Measurements from ENCODE around the gene FAM216B. TPM values are rescaled to one million over a fixed set of nuclear protein-coding genes. Genes with fewer than 3 reads are reported as not detected.
"Not testable (repeated sequence)": the region's sequence is repeated elsewhere in the genome, so short reads cannot be mapped to it uniquely, and the experiment has no call there.

Gene FAM216B
- polyA plus RNA-seq, 5 donors, result 2.4 to 17.6 (median 11.4) TPM

DNA sequence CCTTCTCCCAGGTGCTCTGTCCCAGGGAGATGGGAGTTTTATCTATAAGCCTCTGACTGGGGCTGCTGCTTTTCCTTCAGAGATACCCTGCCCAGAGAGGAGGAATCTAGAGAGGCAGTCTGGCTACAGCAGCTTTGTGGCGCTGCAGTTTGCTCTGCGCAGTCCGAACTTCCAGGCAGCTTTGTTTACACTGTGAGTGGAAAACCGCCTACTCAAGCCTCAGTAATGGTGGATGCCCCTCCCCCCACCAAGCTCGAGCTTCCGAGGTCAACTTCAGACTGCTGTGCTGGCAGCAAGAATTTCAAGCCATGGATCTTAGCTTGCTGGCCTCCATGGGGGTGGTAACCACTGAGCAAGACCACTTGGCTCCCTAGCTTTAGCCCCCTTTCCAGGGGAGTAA is 4.8 kb upstream of the FAM216B start:
- not testable (repeated sequence) for DNase-seq

DNA sequence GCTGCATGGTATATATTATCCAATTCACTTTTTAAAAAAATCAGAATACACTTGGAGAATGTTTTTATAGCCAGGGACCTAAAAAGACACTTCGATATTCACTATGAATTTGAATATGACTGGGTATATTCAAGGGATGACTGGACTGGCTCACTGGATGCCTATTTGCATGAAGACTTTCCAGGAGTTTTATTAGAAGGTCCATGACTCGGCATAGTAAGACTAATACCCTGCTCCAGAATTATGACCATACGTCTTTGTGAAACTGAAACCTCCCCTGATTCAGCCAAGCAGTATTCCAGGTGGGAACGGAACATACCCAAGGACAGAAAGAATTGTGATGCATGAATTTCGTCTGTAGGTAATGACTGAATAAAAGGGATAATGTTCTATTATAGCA is 3.9 kb upstream of the FAM216B start:
- DNase-seq, result no peak

GRCh38 chr13:42780044-42780443 is 1.3 kb upstream of the FAM216B start:
- DNase-seq, result no peak

- DNase-seq, result peak in 1 of 2 donors; percentile 15
These were observed 5.3 kb downstream of the FAM216B start for GRCh38 chr13:42786715-42787114.

GRCh38 chr13:42788601-42789000 is 7.2 kb downstream of the FAM216B start:
- no peak for DNase-seq

GRCh38 chr13:42792154-42792553 is 10.8 kb downstream of the FAM216B start:
- no peak for DNase-seq

DNA sequence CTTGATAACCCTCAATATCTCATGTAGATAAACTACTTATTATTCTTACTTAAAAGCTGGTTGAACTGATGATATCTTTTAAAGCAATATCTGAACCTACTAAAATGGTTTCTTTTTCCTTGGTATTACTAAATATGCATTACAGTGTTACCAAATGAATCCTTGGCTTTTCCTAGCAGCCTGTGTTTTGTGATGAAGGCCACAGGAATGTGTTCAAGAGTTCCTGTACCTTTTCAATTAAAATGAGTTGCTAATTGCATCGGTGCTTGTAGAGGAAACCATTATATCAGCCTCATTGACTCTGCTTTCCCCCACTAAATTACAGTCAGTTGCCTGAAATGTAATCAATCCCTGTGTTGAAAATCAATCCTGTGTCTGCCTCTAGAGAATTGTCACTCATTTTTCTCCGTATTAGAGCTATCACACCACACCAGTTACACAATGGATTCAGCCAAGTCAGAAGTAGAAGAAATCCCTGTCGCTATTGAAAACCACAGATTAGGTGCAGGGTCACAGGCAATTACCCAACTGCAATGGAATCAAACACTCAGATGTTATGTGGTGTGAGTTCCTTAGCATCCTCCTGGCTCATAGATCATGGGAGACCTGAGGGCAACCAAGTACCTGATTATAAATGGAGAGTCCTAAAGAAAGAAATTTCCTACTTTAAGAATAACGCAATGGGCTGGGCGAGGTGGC is 13.3 kb downstream of the FAM216B start:
- DNase-seq, result no peak

DNA sequence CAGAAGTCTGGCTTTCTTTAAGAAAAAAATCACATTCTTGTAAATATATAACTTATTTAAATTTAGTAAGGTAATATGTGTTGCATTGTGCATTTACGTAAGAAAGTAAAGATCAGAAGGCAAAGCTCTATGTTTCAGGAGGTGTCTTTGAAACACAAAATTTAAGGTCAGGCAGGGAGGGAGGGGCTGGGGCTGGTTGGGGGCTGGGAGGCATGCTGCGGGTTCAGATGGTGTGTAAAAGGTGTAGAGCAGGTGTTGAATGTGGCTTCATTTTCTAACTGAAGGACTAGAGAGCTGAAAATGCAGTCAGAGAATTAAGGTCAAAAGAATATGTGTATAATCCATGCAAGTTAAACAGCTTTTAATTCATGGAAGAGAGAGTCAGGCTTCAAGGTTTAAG is 14.3 kb downstream of the FAM216B start:
- DNase-seq, result no peak

DNA sequence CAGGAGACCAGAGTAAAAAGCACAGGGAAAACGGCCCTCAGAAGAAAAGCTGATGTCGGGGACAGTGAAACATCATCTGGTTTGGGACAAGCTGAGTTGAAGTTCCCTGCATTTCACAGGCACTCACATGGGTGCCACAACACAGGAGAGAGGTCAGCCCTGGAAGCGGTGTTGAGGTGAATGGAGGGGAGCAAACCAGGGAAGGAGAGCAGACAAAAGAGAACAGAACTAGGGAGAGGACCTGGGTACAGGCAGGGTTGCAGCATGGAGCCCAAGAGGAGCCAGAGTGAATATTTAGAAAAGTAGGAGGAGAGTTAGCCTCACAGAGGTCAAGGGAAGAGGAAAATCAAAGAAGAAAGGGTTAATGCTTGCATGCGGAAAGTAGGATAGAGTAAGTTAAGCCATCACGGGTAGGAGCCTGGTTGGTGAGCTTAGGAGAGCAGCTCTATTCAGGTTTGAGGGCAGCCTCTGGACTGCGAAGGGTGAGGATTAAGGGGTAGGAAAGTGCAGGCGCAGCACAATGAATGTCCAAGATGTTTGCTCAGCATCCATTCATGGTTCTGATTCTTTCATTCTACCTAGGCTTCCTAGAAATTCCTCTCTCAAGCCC is 15.5 kb downstream of the FAM216B start:
- no peak for DNase-seq

DNA sequence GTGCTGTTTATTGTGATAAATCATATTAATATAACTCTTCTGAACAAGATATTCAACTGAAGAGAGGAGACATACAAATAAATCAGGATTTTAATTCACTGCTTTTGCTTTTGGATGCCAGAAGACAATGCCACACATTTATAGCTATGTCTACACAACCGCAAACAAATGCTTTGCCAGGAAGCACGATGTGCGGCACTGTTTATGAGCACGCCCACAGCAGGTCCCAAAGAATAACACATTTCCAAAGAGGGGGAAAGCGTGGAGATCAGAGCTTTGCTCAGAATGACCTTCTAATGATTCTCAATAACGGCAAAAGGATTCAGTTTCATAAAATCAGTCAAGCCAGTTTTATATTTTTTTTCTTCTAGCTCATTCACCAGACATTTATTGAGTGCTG is 16.7 kb downstream of the FAM216B start:
- no peak for DNase-seq

GRCh38 chr13:42800109-42800643 is 18.8 kb downstream of the FAM216B start:
- no peak for DNase-seq

- no peak for DNase-seq
These were observed 22.3 kb downstream of the FAM216B start for GRCh38 chr13:42803563-42804204.

GRCh38 chr13:42804244-42804874 is 23.0 kb downstream of the FAM216B start:
- DNase-seq, result no peak

DNA sequence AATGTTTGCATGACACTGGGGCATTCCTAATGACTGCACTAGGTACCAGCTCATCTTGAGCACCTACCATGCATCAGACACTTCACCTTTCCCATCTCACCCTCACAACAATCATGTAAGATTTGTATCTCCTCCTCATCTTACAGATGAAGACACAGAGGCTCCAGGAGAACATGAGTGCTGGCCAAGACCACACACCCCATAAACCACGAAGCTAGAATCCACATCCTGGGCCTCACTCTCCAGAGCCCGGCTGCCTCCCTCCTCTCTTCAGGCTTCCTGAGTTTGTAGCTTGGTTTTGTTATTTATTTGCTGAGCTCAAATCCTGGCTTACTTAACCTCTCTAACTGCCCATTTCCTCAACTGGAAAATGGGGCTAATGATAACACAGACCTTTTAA is 25.9 kb downstream of the FAM216B start:
- no peak for DNase-seq

DNA sequence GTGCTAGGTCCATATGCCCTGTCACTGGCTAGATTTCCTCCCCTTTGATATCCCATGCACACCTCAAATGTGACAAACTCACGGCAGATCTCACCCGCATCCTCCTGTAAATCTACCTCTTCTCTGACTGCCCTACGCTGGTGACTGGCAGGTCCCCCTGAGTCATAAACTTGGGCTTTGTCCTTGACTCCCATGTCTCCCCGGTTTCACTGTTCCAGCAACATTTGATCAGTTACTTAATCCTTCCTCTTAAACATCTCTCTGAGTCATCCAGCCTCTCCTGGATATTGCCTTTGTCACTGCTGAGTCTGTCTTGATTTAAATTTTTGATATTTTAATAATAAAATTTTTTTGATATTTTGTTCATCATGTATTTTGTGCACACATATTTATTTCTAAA is 26.5 kb downstream of the FAM216B start:
- no peak for DNase-seq

- no peak for DNase-seq
These were observed 27.1 kb downstream of the FAM216B start for GRCh38 chr13:42808341-42808940.

DNA sequence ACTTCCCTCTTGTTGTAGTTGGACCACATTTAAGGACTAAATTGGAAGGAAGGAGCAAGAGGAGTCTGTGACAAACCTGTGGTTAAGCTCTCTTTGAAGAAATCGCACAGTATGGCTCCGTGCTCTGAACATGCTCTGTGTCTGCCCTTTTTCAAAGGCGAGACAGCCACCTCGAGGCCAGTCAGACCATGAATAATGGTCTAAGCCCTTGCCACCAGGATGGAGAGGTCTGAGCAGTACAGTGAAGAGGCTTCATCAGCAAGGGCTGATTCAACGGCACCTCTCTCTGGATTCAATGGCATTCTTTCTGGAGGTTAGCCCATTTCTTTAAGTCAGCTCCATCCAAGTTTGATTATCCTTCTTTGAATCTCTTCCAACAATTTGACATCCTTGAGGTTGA is 30.9 kb downstream of the FAM216B start:
- no peak for DNase-seq

DNA sequence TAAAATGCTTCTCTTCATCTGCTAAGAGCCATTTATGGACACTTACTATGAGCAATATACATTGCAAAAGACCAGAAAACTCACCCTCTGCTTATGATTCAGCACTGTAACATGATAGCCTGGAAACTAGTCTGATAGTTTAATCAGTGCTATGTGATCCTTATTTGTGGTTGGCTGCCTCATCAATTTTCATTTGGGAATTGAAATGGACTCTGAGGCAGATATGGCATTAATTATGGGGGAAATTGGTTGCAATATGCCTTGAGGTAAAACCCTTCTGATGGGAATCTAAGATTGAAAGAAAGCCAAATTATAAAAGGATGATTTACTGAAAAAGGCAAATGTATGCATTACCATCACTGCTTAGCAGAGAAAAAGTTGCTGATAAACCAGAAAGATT is 33.5 kb downstream of the FAM216B start:
- peak in 1 of 2 donors; percentile 11 for DNase-seq

GRCh38 chr13:42815681-42816080 is 34.3 kb downstream of the FAM216B start:
- no peak for DNase-seq

DNA sequence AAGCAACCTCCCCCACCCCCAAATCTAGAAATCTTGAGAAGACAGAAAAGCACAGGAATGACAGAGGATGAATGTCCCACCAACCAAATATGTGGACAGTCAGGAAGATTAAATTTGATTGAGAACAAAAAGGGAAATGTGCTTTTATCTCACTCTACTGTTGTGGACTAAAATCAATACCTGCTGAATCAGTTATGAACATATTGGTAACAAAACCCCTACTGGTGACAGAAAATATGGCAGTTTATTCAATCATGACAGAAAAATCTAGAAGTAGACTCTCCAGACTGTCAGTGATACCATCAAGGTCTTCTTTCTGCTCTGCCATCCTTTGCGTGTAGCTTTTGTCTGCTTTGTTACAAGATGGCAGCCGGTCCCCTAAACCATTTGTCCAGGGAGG is 35.2 kb downstream of the FAM216B start:
- DNase-seq, result no peak

DNA sequence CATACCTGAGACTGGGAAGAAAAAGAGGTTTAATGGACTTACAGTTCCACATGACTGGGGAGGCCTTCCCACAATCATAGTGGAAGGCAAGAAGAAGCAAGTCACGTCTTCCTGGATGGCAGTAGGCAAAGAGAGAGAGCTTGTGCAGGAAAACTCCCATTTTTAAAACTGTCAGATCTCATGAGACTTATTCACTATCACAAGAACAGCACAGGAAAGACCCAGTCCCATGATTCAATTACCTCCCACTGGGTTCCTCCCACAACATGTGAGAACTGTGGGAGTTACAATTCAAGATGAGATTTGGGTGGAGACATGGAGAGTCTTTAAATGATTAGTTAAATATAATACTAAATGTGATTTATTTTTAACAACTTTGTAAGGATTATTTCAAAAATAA is 38.3 kb downstream of the FAM216B start:
- not testable (repeated sequence) for DNase-seq

- no peak for DNase-seq
These were observed 39.1 kb downstream of the FAM216B start for GRCh38 chr13:42820451-42820850.
